Islet of Langerhans (tissue), 1 donor: Measurements from ENCODE around the gene TMEM80.
"Not testable (repeated sequence)": the region's sequence is repeated elsewhere in the genome, so short reads cannot be mapped to it uniquely, and the experiment has no call there.

Source experiments
- FAIRE-seq: peaks from one replicate; lab custom pipeline; 2011; peaks lifted over from hg19 to GRCh38; lab: Jason Lieb, UNC

Gene TMEM80

DNA sequence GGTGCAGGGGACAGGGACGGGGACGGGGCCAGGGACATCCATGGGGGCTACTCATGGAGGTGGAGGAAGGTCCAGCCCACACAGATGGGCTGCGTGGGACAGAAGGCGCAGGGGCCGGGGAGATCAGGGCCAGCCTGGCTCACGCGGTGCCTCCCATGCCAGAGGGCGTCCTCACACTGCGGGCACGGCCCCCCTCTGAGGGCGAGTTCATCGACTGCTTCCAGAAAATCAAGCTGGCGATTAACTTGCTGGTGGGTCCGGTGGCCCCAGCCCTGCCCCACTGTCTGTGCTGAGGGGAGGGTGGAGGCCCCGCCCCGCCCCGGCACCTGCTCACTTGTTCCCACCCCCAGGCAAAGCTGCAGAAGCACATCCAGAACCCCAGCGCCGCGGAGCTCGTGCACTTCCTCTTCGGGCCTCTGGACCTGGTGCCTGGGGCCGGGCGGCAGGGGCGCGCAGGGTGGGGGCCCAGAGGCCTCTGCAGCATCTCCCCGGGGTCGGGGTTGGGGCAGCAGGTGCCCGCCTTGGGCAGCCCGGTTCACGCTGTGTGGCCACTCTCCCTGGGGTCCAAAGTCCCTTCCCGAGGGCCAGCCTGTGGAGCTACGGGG, 26.2 kb downstream of the TMEM80 start:
- FAIRE-seq: no peak

DNA sequence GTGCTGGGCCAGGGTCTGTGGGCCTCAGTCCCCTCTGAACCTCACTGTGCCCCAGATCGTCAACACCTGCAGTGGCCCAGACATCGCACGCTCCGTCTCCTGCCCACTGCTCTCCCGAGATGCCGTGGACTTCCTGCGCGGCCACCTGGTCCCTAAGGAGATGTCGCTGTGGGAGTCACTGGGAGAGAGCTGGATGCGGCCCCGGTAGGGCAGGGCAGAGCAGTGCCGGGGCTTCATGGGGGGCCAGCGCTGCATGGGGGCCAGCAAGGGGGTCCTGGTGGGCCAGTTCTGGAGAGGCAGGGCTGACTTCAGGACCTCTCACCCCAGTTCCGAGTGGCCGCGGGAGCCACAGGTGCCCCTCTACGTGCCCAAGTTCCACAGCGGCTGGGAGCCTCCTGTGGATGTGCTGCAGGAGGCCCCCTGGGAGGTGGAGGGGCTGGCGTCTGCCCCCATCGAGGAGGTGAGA, 26.8 kb downstream of the TMEM80 start:
- FAIRE-seq: no peak

DNA sequence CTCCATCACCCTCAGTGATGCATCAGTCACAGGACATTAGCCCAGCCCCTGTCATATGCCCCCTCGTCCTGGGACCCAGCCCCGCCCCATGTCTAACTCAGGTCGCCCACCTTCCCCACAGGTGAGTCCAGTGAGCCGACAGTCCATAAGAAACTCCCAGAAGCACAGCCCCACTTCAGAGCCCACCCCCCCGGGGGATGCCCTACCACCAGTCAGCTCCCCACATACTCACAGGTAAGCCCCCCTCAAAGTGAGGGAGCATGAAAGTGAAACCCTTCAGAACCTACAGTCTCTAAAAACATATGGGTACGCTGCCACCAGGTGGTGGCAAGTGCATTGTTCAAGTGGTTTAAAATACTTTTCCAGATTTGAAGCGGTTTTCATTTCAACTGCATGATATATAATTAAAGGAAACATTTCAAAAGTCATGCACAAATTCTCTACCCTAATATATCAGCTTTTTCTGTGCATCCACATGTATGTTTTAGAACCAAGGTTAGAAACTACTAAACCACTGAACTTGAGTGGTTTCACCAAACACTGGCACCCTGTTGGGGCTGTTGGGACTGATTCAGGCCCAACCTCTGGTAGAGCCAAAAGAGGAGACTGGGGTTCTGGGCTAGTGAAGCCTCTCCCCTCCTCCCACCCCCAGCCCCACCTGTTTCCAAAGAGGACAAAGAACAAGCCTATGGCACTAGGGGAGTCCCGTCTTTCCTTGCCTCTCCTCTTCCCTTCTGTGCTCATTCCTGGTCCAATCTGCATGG, 27.7 kb downstream of the TMEM80 start:
- FAIRE-seq: peak; percentile 97

DNA sequence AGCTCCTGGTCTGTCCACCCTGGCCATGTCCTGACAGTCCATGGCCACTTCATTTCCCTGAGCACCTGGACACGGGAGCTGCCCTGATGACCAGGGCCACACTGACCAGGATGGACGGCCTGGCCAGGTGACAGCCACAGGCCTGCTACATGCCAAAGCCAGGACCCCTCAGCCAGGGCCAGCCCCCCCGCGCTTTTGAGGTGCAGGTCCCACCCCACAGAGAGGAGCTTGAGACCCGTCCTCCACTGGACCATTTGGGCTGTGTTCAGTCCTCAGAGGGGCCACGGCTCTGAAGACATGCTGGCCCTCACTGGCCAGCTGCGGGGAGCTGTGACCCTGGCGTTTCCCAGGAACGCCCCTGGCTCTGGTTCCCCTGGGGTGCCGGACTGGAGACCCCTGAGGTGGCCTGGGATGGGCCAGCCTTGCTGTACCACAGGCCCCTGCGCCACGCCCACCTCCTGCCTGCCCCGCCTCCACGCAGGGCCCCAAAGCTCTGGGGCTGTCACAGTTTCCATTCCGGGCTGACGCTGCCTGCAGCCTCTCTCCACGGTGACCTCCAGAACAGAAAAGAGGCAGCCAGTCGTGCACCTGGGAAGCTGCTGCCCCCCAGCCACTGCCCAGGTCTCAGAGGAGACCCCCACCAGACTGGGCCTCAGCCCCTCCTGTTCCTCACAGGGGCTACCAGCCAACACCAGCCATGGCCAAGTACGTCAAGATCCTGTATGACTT, 28.6 kb downstream of the TMEM80 start:
- no peak for FAIRE-seq

DNA sequence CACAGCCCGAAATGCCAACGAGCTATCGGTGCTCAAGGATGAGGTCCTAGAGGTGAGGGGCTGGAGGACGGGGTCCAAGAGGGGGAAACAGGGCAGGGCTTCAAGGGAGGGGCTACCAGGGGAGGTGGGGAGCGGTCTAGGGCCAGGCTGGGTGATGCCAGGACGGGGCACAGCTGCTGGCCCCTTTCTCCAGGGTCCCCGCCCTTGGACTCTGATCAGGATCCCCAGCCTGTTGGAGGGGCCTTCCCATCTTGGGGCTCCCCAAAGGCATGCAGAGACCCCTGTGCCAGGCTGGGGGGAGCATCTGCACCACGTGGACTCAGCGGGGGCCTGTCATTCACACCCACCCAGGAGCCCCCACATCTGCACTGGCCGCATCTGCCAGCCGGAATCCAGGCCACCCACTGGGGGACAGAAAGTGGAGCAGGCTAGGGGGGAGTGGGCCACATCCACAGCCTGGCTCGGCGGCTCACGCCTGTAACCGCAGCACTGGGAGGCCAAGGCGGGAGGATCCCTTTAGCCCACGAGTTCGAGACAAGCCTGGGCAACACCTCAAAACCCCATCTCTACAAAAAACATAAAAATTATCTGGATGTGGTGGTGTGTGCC, 29.3 kb downstream of the TMEM80 start:
- no peak for FAIRE-seq

DNA sequence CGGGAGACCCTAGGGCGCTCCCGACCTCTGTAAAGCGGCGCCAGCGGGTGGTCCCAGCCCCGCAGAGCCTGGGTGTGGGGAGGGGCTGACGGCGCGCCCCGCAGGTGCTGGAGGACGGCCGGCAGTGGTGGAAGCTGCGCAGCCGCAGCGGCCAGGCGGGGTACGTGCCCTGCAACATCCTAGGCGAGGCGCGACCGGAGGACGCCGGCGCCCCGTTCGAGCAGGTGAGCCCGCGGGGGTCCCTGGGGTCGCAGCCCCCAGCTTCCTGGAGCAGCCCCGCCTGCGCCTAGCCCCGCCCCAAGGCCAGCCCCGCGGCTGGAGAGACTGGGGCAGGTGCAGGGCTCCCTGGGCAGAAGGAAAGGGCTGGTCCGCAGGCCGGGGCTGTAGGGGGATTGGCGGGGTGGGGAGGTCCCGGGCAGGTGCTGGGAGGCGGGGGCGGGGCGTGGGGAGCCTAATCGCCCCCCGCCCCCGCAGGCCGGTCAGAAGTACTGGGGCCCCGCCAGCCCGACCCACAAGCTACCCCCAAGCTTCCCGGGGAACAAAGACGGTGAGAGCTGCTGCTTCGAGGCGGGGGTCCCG, 30.1 kb downstream of the TMEM80 start:
- no peak for FAIRE-seq

DNA sequence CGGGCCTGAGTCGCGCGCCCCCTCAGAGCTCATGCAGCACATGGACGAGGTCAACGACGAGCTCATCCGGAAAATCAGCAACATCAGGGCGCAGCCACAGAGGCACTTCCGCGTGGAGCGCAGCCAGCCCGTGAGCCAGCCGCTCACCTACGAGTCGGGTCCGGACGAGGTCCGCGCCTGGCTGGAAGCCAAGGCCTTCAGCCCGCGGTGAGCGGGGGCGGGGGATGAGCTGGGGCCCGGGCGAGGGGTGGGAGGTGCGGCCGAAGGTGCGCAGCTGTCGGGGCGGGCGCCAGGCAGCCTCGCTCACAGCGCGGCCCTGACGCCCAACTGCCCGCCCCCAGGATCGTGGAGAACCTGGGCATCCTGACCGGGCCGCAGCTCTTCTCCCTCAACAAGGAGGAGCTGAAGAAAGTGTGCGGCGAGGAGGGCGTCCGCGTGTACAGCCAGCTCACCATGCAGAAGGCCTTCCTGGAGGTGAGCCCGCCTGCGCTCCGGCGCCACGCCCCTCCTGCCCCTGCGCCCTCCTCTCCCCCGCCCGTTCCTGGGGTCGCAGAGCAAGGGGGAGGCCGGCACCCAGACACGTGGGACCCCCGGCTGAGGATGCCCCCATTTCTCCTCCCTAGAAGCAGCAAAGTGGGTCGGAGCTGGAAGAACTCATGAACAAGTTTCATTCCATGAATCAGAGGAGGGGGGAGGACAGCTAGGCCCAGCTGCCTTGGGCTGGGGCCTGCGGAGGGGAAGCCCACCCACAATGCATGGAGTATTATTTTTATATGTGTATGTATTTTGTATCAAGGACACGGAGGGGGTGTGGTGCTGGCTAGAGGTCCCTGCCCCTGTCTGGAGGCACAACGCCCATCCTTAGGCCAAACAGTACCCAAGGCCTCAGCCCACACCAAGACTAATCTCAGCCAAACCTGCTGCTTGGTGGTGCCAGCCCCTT, 30.9 kb downstream of the TMEM80 start:
- FAIRE-seq: no peak

DNA sequence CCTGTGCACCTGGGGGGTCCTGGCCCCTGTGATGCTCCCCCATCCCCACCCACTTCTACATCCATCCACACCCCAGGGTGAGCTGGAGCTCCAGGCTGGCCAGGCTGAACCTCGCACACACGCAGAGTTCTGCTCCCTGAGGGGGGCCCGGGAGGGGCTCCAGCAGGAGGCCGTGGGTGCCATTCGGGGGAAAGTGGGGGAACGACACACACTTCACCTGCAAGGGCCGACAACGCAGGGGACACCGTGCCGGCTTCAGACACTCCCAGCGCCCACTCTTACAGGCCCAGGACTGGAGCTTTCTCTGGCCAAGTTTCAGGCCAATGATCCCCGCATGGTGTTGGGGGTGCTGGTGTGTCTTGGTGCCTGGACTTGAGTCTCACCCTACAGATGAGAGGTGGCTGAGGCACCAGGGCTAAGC, 31.7 kb downstream of the TMEM80 start:
- no peak for FAIRE-seq

DNA sequence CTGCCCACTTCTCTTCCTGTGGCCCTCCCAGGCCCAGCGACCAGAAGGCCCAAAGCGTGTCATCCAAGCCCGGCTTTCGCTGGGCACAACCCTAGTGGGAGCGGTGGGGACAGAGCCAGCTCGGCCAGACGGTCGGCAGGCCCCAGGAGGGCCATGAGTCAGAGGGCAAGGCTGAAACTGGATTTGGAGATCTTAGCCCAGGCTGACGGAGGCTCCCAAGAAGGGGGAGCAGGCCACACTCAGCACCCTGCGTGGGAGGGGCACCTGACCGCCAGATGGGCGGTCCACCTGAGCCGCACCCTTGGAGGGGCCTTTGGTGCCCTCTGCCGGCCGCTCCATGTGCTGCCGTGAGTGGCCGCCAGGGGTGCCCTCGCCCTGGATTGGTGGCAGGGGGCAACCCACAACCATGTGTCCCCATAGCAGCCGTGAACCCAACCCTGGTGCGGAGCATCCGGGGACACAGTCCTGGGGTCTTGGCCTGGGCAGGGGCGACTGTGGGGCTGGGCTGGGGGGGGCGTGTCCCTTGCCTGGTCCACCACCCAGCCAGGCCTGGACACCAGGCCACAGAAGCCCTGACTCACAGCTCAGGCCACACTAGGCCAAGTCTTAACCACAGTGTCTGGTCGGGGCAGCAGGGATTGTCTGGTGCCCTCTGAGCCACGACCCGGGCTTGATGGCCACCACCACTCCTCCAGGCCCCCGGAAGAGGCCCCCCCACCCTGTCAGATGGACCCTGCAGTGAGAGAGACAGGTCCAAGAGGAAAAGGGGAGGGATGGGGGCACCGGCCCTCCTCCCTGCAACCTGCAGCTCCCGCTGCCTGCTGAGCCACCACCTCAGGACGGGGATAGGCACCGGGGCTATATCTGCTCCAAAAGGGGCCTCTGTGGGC, 32.5 kb downstream of the TMEM80 start:
- no peak for FAIRE-seq

DNA sequence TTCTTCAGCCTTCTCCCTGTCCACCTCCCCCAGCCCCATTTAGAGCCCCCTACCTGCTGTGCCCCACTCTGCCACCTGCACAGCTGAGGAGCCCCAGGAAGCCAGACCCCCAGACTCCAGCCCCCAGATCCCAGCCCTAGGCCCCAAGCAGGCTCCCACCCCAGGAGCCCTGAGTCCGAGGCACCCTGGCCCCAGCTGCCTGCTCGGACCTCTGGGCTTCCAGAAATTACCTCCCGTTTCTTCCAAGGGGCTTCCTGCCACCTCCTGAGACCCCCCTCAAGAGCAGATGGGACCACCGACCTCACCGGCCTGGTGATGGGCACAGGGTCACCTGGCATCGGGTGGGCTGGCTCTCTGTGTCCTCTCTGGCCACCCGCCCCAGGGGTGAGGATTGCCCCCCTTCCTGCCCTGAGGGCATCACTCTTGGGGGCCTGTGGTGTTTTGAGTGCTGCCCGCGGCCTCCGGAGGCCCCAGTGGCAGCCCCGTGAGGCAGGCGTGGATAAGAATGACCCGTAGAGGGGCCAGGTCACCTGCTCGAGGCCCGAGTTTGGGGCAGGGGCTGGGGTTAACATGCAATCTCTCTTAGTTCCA, 33.4 kb downstream of the TMEM80 start:
- no peak for FAIRE-seq

DNA sequence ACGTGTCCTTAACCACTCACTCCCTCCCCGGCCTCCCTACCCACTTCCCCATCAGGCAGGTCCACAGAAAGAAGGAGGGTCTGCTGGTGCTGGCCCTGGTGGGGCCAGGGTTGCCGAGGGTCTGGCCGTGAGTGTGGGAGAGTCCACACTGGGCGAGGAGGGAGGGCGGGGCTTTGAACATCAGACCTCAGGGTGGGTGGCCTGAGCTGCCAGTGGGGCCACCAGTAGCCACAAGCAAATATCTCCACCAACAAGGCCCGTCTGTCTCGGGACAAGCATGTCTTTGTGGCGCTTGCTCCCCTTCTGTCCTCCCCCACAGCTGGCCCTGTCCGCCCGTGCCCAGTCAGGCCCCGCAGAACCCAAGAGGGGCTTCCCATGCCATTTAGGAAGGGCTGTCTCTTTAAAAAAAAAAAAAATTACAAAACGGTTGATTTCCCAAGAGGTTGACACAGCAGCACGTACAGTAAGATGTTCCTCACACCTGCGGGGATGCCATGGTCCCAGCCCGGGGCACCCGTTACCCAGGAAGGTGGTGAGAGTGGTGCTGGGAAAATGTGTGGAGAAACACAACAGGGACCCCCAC, 34.0 kb downstream of the TMEM80 start:
- no peak for FAIRE-seq

DNA sequence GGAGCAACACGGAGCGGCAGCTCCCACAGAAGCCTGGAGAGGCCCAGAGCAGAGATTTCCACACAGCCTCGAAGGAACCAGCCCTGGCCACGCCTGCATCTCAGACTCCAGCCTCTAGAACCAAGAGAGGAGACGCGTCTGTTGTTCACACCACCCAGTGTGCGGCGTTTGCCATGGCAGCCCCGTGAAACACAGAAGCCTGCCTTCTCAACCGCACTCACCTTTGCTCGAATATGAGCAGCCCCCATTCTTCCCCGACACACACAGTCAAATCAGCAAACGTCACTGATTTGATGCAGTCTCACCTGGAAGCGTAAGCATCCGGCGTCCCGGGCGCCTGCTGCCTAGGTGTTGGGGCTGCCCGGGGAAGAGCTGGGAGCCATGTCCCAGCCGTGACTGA, 37.5 kb downstream of the TMEM80 start:
- FAIRE-seq: no peak

DNA sequence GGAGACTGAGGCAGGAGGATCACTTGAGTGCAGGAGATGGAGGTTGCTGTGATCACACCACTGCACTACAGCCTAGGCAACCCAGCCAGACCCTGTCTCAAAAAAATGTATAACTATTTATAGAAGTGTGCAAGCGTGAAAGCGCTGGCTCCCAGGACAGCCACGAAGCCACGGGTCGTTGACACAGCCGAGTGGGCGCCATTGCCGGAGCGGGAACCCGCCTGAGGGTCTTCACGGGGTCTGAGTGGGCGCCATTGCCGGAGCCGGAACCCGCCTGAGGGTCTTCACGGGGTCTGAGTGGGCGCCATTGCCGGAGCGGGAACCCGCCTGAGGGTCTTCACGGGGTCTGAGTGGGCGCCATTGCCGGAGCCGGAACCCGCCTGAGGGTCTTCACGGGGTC, 38.9 kb downstream of the TMEM80 start:
- not testable (repeated sequence) for FAIRE-seq

DNA sequence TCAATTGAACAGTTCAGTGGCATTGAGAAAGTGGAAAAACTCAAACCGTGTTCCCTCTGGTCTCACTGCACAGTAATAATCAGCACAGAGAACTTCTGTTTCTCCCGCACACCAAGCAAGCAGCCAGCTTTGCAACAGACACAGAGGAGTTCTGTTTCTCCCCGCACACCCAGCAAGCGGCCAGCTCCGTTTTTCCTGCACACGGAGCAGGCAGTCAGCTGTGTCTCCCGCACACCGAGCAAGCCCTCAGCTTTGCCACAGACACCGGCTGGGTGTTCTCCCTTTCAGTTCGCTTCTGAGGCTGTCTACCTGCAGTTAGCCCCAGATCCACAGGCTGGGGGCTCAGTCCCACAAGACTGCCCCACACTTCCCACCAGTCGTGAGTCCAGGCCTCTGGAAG, 41.8 kb downstream of the TMEM80 start:
- FAIRE-seq: no peak

DNA sequence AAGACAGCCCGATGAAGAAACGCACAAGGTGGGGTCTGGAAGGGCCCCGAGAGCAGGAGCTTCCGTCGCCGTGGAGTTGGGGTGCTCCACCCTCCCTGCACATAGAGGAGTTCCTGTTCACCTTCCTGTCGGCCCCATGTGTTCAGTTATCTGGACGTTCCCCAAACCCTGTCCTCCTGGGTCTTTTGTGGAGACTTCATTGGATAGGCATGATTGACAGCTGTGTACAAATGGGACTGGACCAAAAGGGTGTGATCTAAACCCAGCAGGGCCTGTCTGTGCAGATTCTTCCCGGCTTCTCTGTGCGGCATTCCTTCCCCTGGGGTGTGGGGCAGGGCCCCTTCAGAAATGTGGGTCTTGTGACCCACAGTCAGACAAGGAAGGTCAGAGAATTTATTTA, 42.3 kb downstream of the TMEM80 start:
- FAIRE-seq: not testable (repeated sequence)

DNA sequence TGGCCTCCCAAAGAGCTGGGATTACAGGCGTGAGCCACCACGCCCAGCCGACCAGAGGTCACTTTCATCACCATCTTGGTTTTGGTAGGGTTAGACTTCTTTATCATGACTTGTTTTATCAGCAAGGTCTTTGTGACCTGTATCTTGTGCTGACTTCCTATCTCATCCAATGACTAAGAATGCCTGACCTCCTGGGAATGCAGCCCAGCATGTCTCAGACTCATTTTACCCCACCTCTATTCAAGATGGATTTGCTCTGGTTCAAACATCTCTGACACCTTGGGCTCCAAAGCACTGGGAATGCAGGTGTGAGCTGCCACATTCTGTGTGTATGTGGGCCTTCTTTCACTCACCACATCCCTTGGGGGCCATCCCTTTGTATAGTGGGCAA, 46.5 kb downstream of the TMEM80 start:
- FAIRE-seq: no peak

DNA sequence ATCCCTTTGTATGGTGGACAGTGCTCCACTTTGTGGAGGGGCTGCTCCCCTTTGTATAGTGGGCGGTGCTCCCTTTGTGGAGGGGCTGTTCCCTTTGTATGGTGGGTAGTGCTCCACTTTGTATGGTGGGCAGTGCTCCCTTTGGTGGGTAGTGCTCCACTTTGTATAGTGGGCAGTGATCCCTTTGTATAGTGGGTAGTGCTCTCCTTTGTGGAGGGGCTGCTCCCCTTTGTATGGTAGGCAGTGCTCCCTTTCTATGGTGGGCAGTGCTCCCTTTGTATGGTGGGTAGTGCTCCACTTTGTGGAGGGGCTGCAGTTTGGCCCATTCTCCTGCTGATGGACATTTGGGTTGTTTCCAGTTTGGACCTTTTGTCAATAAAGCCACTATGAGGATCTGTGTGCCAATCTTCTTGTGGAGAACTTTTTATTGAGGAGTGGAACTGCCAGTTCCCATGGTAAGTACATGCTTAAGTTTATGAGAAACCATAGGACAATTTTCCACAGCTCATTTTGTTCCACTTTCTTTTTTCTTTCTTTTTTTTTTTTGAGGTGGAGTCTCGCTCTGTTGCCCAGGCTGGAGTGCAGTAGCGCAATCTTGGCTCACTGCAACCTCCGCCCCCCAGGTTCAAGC, 47.1 kb downstream of the TMEM80 start:
- FAIRE-seq: no peak

DNA sequence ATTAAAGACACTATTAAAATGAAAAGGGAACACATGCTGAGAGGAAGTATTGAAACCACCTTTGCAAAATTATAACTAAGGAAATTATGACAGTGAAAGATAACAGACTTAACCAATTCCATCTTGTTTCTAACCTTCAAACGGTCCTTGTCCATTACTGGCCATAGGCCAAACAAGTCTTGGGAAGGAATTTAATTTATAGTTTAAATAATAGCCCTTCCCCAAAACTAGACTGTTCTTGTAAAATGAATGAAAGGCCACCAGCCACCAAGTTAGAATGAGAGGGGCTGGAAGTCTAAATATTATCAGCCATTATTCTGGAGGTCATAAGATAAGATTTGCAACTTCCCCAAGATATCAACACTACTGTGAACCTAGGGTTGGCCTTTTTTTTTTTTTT, 49.8 kb downstream of the TMEM80 start:
- FAIRE-seq: no peak
